GM23248 (cell line): ENCODE results near the gene LRRC75A. TPM values are rescaled to one million over a fixed set of nuclear protein-coding genes. Genes with fewer than 3 reads are reported as not detected.

Experiments used
- DNase-seq: peaks from one replicate; pipeline ENCODE4 v3.0.0-alpha.2; 2015
- H2AFZ ChIP-seq: fragments of 200-600 bp; sonication (generic); 2 replicates; pipeline ENCODE4 v1.6.1; 2016; ENCODE audit warnings: antibody characterized with exemption
- H3F3A ChIP-seq: fragments of 200-600 bp; sonication (generic); 2 replicates; pipeline ENCODE4 v1.6.1; 2016; ENCODE audit warnings: mild to moderate bottlenecking, antibody characterized with exemption, mixed run types; ENCODE audit not compliant: insufficient read depth
- H3K27ac ChIP-seq: fragments of 200-600 bp; sonication (generic); 2 replicates; pipeline ENCODE4 v1.5.1; 2016; ENCODE audit warnings: mild to moderate bottlenecking
- H3K27me3 ChIP-seq: fragments of 200-600 bp; sonication (generic); replicated peaks from 2 replicates; pipeline ENCODE4 v1.6.1; 2016; ENCODE audit warnings: mild to moderate bottlenecking; ENCODE audit not compliant: insufficient read depth
- H3K36me3 ChIP-seq: fragments of 200-600 bp; sonication (generic); 2 replicates; pipeline ENCODE4 v1.6.1; 2016; ENCODE audit warnings: low read depth, mild to moderate bottlenecking
- H3K4me1 ChIP-seq: fragments of 200-600 bp; sonication (generic); 2 replicates; pipeline ENCODE4 v1.6.1; 2016; ENCODE audit warnings: mild to moderate bottlenecking; ENCODE audit not compliant: insufficient read depth
- H3K4me2 ChIP-seq: fragments of 200-600 bp; sonication (generic); one replicate; pipeline ENCODE4 v1.6.1; 2016; ENCODE audit warnings: mild to moderate bottlenecking; ENCODE audit not compliant: unreplicated experiment
- H3K4me3 ChIP-seq: fragments of 200-600 bp; sonication (generic); 2 replicates; pipeline ENCODE4 v1.5.1; 2016; ENCODE audit warnings: mild to moderate bottlenecking
- H3K79me2 ChIP-seq: fragments of 200-600 bp; sonication (generic); 2 replicates; pipeline ENCODE4 v1.6.1; 2016; ENCODE audit warnings: mild to moderate bottlenecking; ENCODE audit not compliant: insufficient read depth
- H3K9ac ChIP-seq: fragments of 200-600 bp; sonication (generic); 2 replicates; pipeline ENCODE4 v1.6.1; 2016; ENCODE audit warnings: mild to moderate bottlenecking
- H3K9me2 ChIP-seq: fragments of 200-600 bp; sonication (generic); 2 replicates; pipeline ENCODE4 v1.6.1; 2016; ENCODE audit warnings: mixed run types, mild to moderate bottlenecking, moderate library complexity; ENCODE audit not compliant: insufficient read depth
- H3K9me3 ChIP-seq: fragments of 200-600 bp; sonication (generic); one replicate; pipeline ENCODE4 v1.6.1; 2017; ENCODE audit warnings: low read depth
- H4K20me1 ChIP-seq: fragments of 200-600 bp; sonication (generic); 2 replicates; pipeline ENCODE4 v1.6.0; 2016; ENCODE audit not compliant: insufficient read depth
- EZH2 ChIP-seq: fragments of 200-600 bp; sonication (generic); IDR thresholded peaks from 2 replicates; pipeline ENCODE4 v1.6.1; 2018; ENCODE audit warnings: antibody characterized with exemption, mild to moderate bottlenecking; ENCODE audit not compliant: insufficient read depth, poor library complexity, severe bottlenecking
- EZH2phosphoT487 ChIP-seq: fragments of 200-600 bp; sonication (generic); IDR thresholded peaks from 2 replicates; pipeline ENCODE4 v1.6.1; 2018; ENCODE audit warnings: antibody characterized with exemption, moderate library complexity, mild to moderate bottlenecking, low read depth; ENCODE audit not compliant: insufficient read depth
- WGBS, 2 experiments: methylation state at CpG; one replicate each; pipeline ENCODE4 v1.1.6; 2015 to 2017; ENCODE audit warnings: low lambda C conversion rate in 2 of 2, low coverage in 1 of 2; ENCODE audit errors: missing lambda C conversion rate in 2 of 2; 5-methylcytosine and 5-hydroxymethylcytosine counted together
- in situ Hi-C: fragments of 300-500 bp; cut with MboI; formaldehyde crosslinking; loops from 2 replicates; pipeline ENCODE4 v1.15.0; 2020
- polyA plus RNA-seq: library from polyadenylated mRNA; unstranded; fragments of >200 nt; fragmentation: Nextera tagmentation; extraction: Ambion mirVana; gene quantifications from 2 replicates; pipeline ENCODE4 v1.2.1, GENCODE V29; 2016
- total RNA-seq: library from RNA; depleted of rRNA; stranded (reverse); fragments of >200 nt; shearing (Covaris generic); gene quantifications from 2 replicates; pipeline ENCODE4 v1.2.3, GENCODE V29; 2014

The LRRC75A gene
- total and polyA plus RNA-seq, 2 experiments from 2014 or later: 0.22 to 0.54 TPM

DNA sequence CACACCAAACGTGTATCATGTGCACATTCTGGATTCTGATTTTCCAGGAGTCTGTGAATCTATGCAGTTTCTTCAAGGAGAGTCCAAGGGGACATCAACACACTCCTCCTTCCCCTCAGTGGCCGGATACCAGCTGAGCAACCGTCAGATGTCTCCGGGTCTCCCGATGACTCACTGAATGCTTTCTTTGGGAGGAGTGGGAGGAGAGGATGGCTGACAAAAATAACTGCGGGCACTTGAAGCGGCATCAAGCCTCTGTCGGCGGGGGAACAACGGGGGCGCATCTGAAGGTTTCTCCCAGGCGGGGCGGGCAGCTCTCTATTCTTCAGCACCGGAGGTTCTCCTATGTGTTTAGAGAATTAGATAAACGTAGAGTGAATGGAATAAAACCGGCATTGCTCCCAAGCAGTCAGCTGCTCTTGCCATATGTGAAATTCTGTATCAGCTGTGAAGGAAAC is 24.6 kb upstream of the LRRC75A start:
- no peaks in the 10 kb centered on the region for H4K20me1 ChIP-seq
- WGBS, 2 experiments: 1% methylated on average over 16 of the region's 16 CpGs
- peak overlapping the region; percentile 14; the same call in 1 of the 2 replicates for H3K9ac ChIP-seq
- H3K4me2 ChIP-seq: peak overlapping the region; percentile 78
- H3K79me2 ChIP-seq: no peaks in the 10 kb centered on the region
- H3K9me2 ChIP-seq: no peaks in the 10 kb centered on the region
- H3K4me1 ChIP-seq: peaks cover 11% of the 10 kb centered on the region
- H2AFZ ChIP-seq: peak overlapping the region; percentile 67
- TF ChIP-seq EZH2phosphoT487 (no peak), EZH2 (no peak)
- no peaks in the 10 kb centered on the region for H3F3A ChIP-seq
- H3K9me3 ChIP-seq: no peaks in the 10 kb centered on the region
- in situ Hi-C loops: loop anchor here (5.0 kb wide), 1 partner anchor 59 kb away; no protein-coding TSS in a partner anchor
- no peak overlapping the region for H3K27ac ChIP-seq
- DNase-seq: peak; percentile 75
- H3K27me3 ChIP-seq: no peaks in the 10 kb centered on the region
- no peaks in the 10 kb centered on the region for H3K36me3 ChIP-seq
- peak overlapping the region; percentile 54 for H3K4me3 ChIP-seq

DNA sequence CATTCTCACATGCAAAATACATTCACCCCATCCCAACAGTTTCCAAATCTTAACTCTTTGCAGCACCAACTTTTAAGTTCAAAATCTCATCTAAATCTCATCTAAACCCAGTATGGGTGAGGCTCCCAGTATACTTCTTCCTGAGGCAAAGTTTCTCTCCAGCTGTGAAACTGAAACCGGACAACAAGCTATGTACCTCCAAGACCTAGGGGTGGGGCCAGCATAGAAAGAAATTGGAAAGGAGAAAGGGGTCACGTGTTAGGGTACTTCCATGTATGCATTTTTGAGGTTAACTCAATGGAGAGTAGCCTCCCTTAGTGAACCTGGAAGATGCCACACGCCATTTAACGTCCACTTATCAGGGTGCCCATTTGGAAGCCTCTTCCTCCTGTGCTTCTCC is 23.9 kb upstream of the LRRC75A start:
- H3K9me2 ChIP-seq: no peaks in the 10 kb centered on the region
- no peaks in the 10 kb centered on the region for H3K27me3 ChIP-seq
- no peak overlapping the region for H3K27ac ChIP-seq
- H3K79me2 ChIP-seq: no peaks in the 10 kb centered on the region
- H3K4me2 ChIP-seq: no peak overlapping the region
- no peaks in the 10 kb centered on the region for H3K9me3 ChIP-seq
- peaks cover 11% of the 10 kb centered on the region for H3K4me1 ChIP-seq
- H4K20me1 ChIP-seq: no peaks in the 10 kb centered on the region
- H3K9ac ChIP-seq: no peak overlapping the region
- H3K36me3 ChIP-seq: no peaks in the 10 kb centered on the region
- no peaks in the 10 kb centered on the region for H3F3A ChIP-seq
- no peak overlapping the region; the same call in 1 of the 2 replicates for H2AFZ ChIP-seq
- no peak overlapping the region for H3K4me3 ChIP-seq
- in situ Hi-C loops: loop anchor here (5.0 kb wide), 1 partner anchor 59 kb away; no protein-coding TSS in a partner anchor
- no peak for DNase-seq
- no peak for TF ChIP-seq EZH2
- TF ChIP-seq EZH2phosphoT487: no peak
- 89 to 90% methylated on average over 4 of the region's 4 CpGs for WGBS, 2 experiments

DNA sequence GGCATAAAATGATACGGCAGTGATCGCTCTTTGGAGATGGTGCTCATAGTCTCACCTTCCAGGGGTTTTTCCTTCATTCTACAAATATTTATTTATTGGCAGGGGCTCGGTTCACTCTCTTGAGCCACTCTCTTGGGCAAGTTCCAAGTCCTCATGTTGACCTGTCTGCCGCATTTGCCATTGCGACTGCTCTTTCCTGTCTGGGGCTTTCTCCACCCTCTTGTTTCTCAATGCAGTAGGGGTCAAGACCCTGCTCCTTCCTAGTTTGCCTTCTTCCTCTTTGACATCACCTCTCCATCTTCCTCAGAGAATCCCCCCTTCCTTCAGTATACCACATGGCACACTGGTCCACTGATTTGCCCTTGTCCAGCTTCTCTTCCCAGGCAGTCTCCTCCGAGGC is 21.9 kb upstream of the LRRC75A start:
- Histone ChIP-seq H3K9me2 (no peaks in the 10 kb centered on the region), H3K9ac (no peak overlapping the region), H3K27me3 (no peaks in the 10 kb centered on the region), H3K27ac (no peak overlapping the region), H4K20me1 (no peaks in the 10 kb centered on the region), H3K9me3 (no peaks in the 10 kb centered on the region), H3K4me1 (peaks cover 11% of the 10 kb centered on the region), H3K79me2 (no peaks in the 10 kb centered on the region), H3K36me3 (no peaks in the 10 kb centered on the region), H3F3A (no peaks in the 10 kb centered on the region), H3K4me2 (no peak overlapping the region), H2AFZ (no peak overlapping the region), H3K4me3 (no peak overlapping the region)
- no peak for TF ChIP-seq EZH2
- TF ChIP-seq EZH2phosphoT487: no peak
- 91 to 92% methylated on average over 6 of the region's 6 CpGs for WGBS, 2 experiments
- in situ Hi-C loops: no loop called here
- DNase-seq: no peak

DNA sequence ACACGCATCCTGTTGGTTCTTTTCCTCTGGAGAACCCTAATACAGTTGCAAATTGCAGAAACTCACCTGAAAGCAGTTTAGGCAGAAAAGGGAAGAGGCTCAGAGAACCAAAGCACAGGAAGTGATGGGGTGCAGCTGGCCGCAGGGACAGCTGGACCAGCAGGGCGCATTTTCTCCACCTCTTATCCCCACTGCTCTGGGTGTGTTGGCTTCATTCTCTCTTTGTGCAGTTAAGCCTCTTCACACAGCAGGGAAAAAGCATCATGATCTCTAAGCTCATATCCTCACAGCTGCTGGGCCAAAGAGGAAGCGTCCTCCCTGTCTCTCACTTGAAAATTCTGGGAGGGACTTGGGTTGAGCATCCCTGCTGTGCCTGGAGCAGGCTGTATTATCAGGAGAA is 20.0 kb upstream of the LRRC75A start:
- Histone ChIP-seq H3K27me3 (no peaks in the 10 kb centered on the region), H3K4me3 (no peak overlapping the region), H3F3A (no peaks in the 10 kb centered on the region), H2AFZ (no peak overlapping the region), H3K36me3 (no peaks in the 10 kb centered on the region), H3K9me2 (no peaks in the 10 kb centered on the region), H3K4me1 (peaks cover 9% of the 10 kb centered on the region), H3K79me2 (no peaks in the 10 kb centered on the region), H3K9me3 (no peaks in the 10 kb centered on the region), H4K20me1 (no peaks in the 10 kb centered on the region), H3K27ac (no peak overlapping the region), H3K9ac (no peak overlapping the region), H3K4me2 (no peak overlapping the region)
- in situ Hi-C loops: no loop called here
- no peak for DNase-seq
- no peak for TF ChIP-seq EZH2
- TF ChIP-seq EZH2phosphoT487: no peak
- 70 to 91% methylated on average over 4 of the region's 4 CpGs for WGBS, 2 experiments

DNA sequence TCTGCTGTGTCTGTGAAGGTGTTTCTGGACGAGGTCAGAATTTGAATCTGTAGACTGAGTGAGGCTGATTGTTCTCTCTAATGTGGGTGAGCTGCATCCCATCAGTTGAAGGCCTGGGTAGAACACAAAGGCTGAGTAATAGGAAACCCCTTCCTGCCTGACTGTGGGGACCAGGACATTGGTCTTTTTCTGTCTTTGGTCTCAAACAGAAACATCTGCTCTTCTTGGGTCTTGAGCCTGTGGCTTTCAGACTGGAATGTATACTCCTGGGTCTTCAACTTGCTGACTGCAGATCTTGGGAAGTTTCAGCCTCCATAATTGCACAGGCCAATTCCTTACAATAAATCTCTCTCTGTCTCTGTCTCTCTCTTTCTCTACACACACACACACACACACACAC is 19.6 kb upstream of the LRRC75A start:
- whole genome bisulfite sequencing, 2 experiments: 40 to 54% methylated on average over 1 of the region's 1 CpG
- H4K20me1 ChIP-seq: no peaks in the 10 kb centered on the region
- in situ Hi-C loops: no loop called here
- H3K4me2 ChIP-seq: no peak overlapping the region
- no peak overlapping the region for H2AFZ ChIP-seq
- no peaks in the 10 kb centered on the region for H3K9me3 ChIP-seq
- H3K4me1 ChIP-seq: peaks cover 5% of the 10 kb centered on the region
- no peaks in the 10 kb centered on the region for H3K79me2 ChIP-seq
- H3K36me3 ChIP-seq: no peaks in the 10 kb centered on the region
- H3K9me2 ChIP-seq: no peaks in the 10 kb centered on the region
- no peak for DNase-seq
- no peak overlapping the region for H3K27ac ChIP-seq
- H3K27me3 ChIP-seq: no peaks in the 10 kb centered on the region
- no peak overlapping the region for H3K4me3 ChIP-seq
- H3K9ac ChIP-seq: no peak overlapping the region
- H3F3A ChIP-seq: no peaks in the 10 kb centered on the region
- no peak for TF ChIP-seq EZH2phosphoT487
- no peak for TF ChIP-seq EZH2
